B cell (primary cell): ENCODE measurements around the gene GPR4. TPM values are rescaled to one million over a fixed set of nuclear protein-coding genes. Genes with fewer than 3 reads are reported as not detected.

Source experiments
- ATAC-seq: fragments of 200-7000 bp; cut with Tn5 transposase; one replicate; pipeline ENCODE4 v1.10.0; 2021; ENCODE audit warnings: low read depth, mild to moderate bottlenecking, moderate number of reproducible peaks, moderate library complexity
- CTCF ChIA-PET: fragments of 350-600 bp; sonication (Branson Sonifier 250); formaldehyde crosslinking; loops from one replicate; lab custom pipeline; 2021; ENCODE audit warnings: antibody characterized with exemption, inconsistent platforms; lab: Charles Lee
- POLR2A ChIA-PET: fragments of 350-600 bp; sonication (Branson Sonifier 250); formaldehyde crosslinking; loops from one replicate; lab custom pipeline; 2021; ENCODE audit warnings: antibody characterized with exemption; lab: Charles Lee
- DNase-seq: peaks from one replicate; pipeline ENCODE4 v3.0.0; 2013
- H2AFZ ChIP-seq: 2 replicates; pipeline ENCODE4 v1.6.1; 2012; ENCODE audit warnings: mild to moderate bottlenecking, low read depth, low read length; ENCODE audit not compliant: insufficient read depth, poor library complexity, severe bottlenecking
- H3K27ac ChIP-seq, 2 donors: 1 replicate in 1 of 2; 2 replicates in 1 of 2; pipeline ENCODE4 v1.5.1; 2012 to 2013; ENCODE audit warnings: low read length in 2 of 2, mild to moderate bottlenecking in 2 of 2, moderate library complexity in 1 of 2
- H3K27me3 ChIP-seq, 4 experiments: fragments of 200-600 bp in 1 of 4; sonication (generic) in 1 of 4; replicated peaks in 1 of 4; 1 replicate in 2 of 4; 2 replicates in 2 of 4; pipeline versions ENCODE4 v1.6.1 to v1.7.0; 2013 to 2016; ENCODE audit warnings: low read length in 3 of 4, mild to moderate bottlenecking in 2 of 4, mixed read lengths in 1 of 4, moderate library complexity in 1 of 4; ENCODE audit not compliant: insufficient read depth in 4 of 4, control insufficient read depth in 3 of 4; ENCODE audit errors: control extremely low read depth in 1 of 4
- H3K36me3 ChIP-seq, 2 experiments: replicated peaks in 1 of 2; 1 replicate in 1 of 2; 2 replicates in 1 of 2; pipeline versions ENCODE4 v1.6.1 to v1.7.1; 2013; ENCODE audit warnings: low read length in 1 of 2; ENCODE audit not compliant: insufficient read depth in 2 of 2, control insufficient read depth in 1 of 2; ENCODE audit errors: control extremely low read depth in 1 of 2, extremely low read depth in 1 of 2
- H3K4me1 ChIP-seq, 2 donors: fragments of 200-600 bp in 1 of 2; sonication (generic) in 1 of 2; 1 replicate in 1 of 2; 2 replicates in 1 of 2; pipeline versions ENCODE4 v1.5.1 to v1.6.1; 2013 to 2017; ENCODE audit warnings: low read length in 2 of 2; ENCODE audit not compliant: control insufficient read depth in 2 of 2, insufficient read depth in 2 of 2
- H3K4me2 ChIP-seq: replicated peaks from 2 replicates; pipeline ENCODE3; 2012; ENCODE audit warnings: mild to moderate bottlenecking, low read depth, low read length; ENCODE audit not compliant: poor library complexity, severe bottlenecking
- H3K4me3 ChIP-seq, 5 experiments: fragments of 200-600 bp in 1 of 5; sonication (generic) in 1 of 5; 1 replicate in 3 of 5; 2 replicates in 2 of 5; pipeline versions ENCODE4 v1.5.1 to v1.7.0; 2011 to 2016; ENCODE audit warnings: low read length in 4 of 5, mild to moderate bottlenecking in 4 of 5, low read depth in 2 of 5, control low read depth in 1 of 5, moderate library complexity in 1 of 5; ENCODE audit not compliant: insufficient read depth in 1 of 5; ENCODE audit errors: control extremely low read depth in 1 of 5, extremely low read depth in 1 of 5
- H3K79me2 ChIP-seq: fragments of 200-600 bp; sonication (generic); one replicate; pipeline ENCODE4 v1.6.0; 2016; ENCODE audit warnings: low read length; ENCODE audit not compliant: control insufficient read depth, insufficient read depth
- H3K9ac ChIP-seq: fragments of 200-600 bp; sonication (generic); 2 replicates; pipeline ENCODE4 v1.6.1; 2017; ENCODE audit warnings: mild to moderate bottlenecking, low read length, moderate library complexity
- H3K9me3 ChIP-seq, 3 donors: one replicate each; pipeline versions ENCODE4 v1.6.1 to v1.7.1; 2013; ENCODE audit warnings: low read length in 2 of 3; ENCODE audit not compliant: control insufficient read depth in 2 of 3, insufficient read depth in 1 of 3; ENCODE audit errors: control extremely low read depth in 1 of 3
- H4K20me1 ChIP-seq: 2 replicates; pipeline ENCODE4 v1.6.0; 2012; ENCODE audit warnings: mild to moderate bottlenecking, low read length; ENCODE audit not compliant: insufficient read depth, control insufficient read depth, poor library complexity, severe bottlenecking
- H3K27ac Mint-ChIP-seq: one replicate; pipeline ENCODE4 v1.8.0; 2021; ENCODE audit warnings: mixed read lengths
- H3K27me3 Mint-ChIP-seq: one replicate; pipeline ENCODE4 v1.8.0; 2021; ENCODE audit warnings: mixed read lengths
- H3K4me1 Mint-ChIP-seq: one replicate; pipeline ENCODE4 v1.8.0; 2021; ENCODE audit warnings: mixed read lengths
- H3K4me3 Mint-ChIP-seq: one replicate; pipeline ENCODE4 v1.8.0; 2021; ENCODE audit warnings: mixed read lengths
- H3K9me3 Mint-ChIP-seq: one replicate; pipeline ENCODE4 v1.8.0; 2022; ENCODE audit warnings: mixed read lengths; ENCODE audit not compliant: insufficient read depth
- CTCF ChIP-seq: fragments of 200-600 bp; IDR thresholded peaks from one replicate; pipeline ENCODE4 v1.8.0; 2022; ENCODE audit warnings: antibody characterized with exemption, mild to moderate bottlenecking
- EZH2 ChIP-seq: IDR thresholded peaks from 2 replicates; pipeline ENCODE4 v1.6.1; 2012; ENCODE audit warnings: borderline replicate concordance, low read depth, mild to moderate bottlenecking, moderate library complexity, low read length; ENCODE audit not compliant: insufficient read depth, poor library complexity, severe bottlenecking
- WGBS: methylation state at CpG from one replicate; pipeline ENCODE4 v1.1.5; 2013; ENCODE audit warnings: missing lambda C conversion rate; ENCODE audit not compliant: insufficient coverage; 5-methylcytosine and 5-hydroxymethylcytosine counted together
- intact Hi-C: fragments of 100-400 bp; cut with micrococcal nuclease; formaldehyde crosslinking; loops from one replicate; pipeline ENCODE4 v1.10.0; 2022
- polyA plus RNA-seq: library from polyadenylated mRNA; depleted of rRNA; stranded (reverse); fragments of >200 nt; gene quantifications from 2 replicates; pipeline ENCODE4 v1.2.3, GENCODE V29; 2012
- total RNA-seq, 2 donors: library from RNA; stranded (reverse); fragments of 120-200 nt in 1 of 2; gene quantifications; 1 replicate in 1 of 2; 2 replicates in 1 of 2; pipeline versions ENCODE4 v1.2.3 to v1.2.4, GENCODE V29; 2013 to 2022

GPR4 gene
- total and polyA plus RNA-seq, 2 donors (not counting 1 experiment from before 2014, with no cell fraction given): not detected

- Histone ChIP-seq H3K4me3 (no peak overlapping the region), H4K20me1 (no peaks in the 10 kb centered on the region), H3K9ac (no peak overlapping the region), H3K79me2 (no peaks in the 10 kb centered on the region), H3K4me2 (no peak overlapping the region), H2AFZ (no peak overlapping the region), H3K27ac (no peak overlapping the region), H3K4me1 (no peaks in the 10 kb centered on the region), H3K36me3 (peaks cover 6 to 41% of the 10 kb centered on the region in 2 experiments), H3K9me3 (no peaks in the 10 kb centered on the region), H3K27me3 (no peaks in the 10 kb centered on the region)
- intact Hi-C loops: no loop called here
- TF ChIP-seq CTCF: no peak
- TF ChIP-seq EZH2: no peak
- Mint-ChIP-seq H3K27ac (no peak overlapping the region), H3K9me3 (no peaks in the 10 kb centered on the region), H3K27me3 (no peaks in the 10 kb centered on the region), H3K4me3 (no peak overlapping the region), H3K4me1 (no peaks in the 10 kb centered on the region)
- ATAC-seq: no peak
- DNase-seq: no peak
- WGBS: 100% methylated on average over 1 of the region's 1 CpG
- ChIA-PET POLR2A (no interaction called here), CTCF (no interaction called here)
Measured at GRCh38 chr19:45623984-45624383, 22.0 kb upstream of the GPR4 start.

- Histone ChIP-seq H3K4me1 (no peaks in the 10 kb centered on the region), H3K4me3 (no peak overlapping the region), H3K9ac (no peak overlapping the region), H3K9me3 (no peaks in the 10 kb centered on the region), H2AFZ (no peak overlapping the region), H3K79me2 (no peaks in the 10 kb centered on the region), H3K27ac (no peak overlapping the region), H3K27me3 (no peaks in the 10 kb centered on the region), H3K4me2 (no peak overlapping the region), H4K20me1 (no peaks in the 10 kb centered on the region), H3K36me3 (peaks cover 6 to 40% of the 10 kb centered on the region in 2 experiments)
- no peak overlapping the region for H3K4me3 Mint-ChIP-seq
- CTCF ChIA-PET: no interaction called here
- WGBS: 98% methylated on average over 5 of the region's 6 CpGs
- H3K9me3 Mint-ChIP-seq: no peaks in the 10 kb centered on the region
- H3K27ac Mint-ChIP-seq: no peak overlapping the region
- intact Hi-C loops: no loop called here
- H3K27me3 Mint-ChIP-seq: no peaks in the 10 kb centered on the region
- POLR2A ChIA-PET: no interaction called here
- no peaks in the 10 kb centered on the region for H3K4me1 Mint-ChIP-seq
- ATAC-seq: no peak
- TF ChIP-seq EZH2 (no peak), CTCF (no peak)
- no peak for DNase-seq
Measured at GRCh38 chr19:45621976-45622503, 20.0 kb upstream of the GPR4 start.
